DOHH2 (cell line): ENCODE results near the gene PCGF3.

Source experiments
- H3F3A ChIP-seq: fragments of 200-600 bp; sonication (generic), shearing (Covaris generic); 2 replicates; pipeline ENCODE4 v1.6.0; 2016; ENCODE audit warnings: antibody characterized with exemption, mild to moderate bottlenecking; ENCODE audit not compliant: control insufficient read depth, insufficient read depth
- H3K27ac ChIP-seq: fragments of 200-600 bp; sonication (generic); 2 replicates; pipeline ENCODE4 v1.5.1; 2014; ENCODE audit warnings: low read depth, mild to moderate bottlenecking, low read length, moderate library complexity
- H3K27me3 ChIP-seq: fragments of 200-600 bp; sonication (generic); 2 replicates; pipeline ENCODE4 v1.6.1; 2014; ENCODE audit warnings: mild to moderate bottlenecking, low read length, mixed read lengths; ENCODE audit not compliant: control insufficient read depth
- H3K36me3 ChIP-seq: fragments of 200-600 bp; sonication (generic); 2 replicates; pipeline ENCODE4 v1.6.1; 2014; ENCODE audit warnings: mild to moderate bottlenecking, low read length, moderate library complexity, mixed read lengths; ENCODE audit not compliant: control insufficient read depth
- H3K4me1 ChIP-seq: fragments of 200-600 bp; sonication (generic); 2 replicates; pipeline ENCODE4 v1.6.1; 2014; ENCODE audit warnings: mild to moderate bottlenecking, low read length, mixed read lengths; ENCODE audit not compliant: control insufficient read depth
- H3K4me2 ChIP-seq: fragments of 200-600 bp; sonication (generic); 2 replicates; pipeline ENCODE4 v1.6.0; 2014; ENCODE audit warnings: mild to moderate bottlenecking, low read length, moderate library complexity
- H3K4me3 ChIP-seq: fragments of 200-600 bp; sonication (generic); 2 replicates; pipeline ENCODE4 v1.5.1; 2014; ENCODE audit warnings: mild to moderate bottlenecking, low read length, mixed read lengths
- H3K79me2 ChIP-seq: fragments of 200-600 bp; sonication (generic); 2 replicates; pipeline ENCODE4 v1.6.1; 2014; ENCODE audit warnings: mild to moderate bottlenecking, low read length, mixed read lengths; ENCODE audit not compliant: control insufficient read depth
- H3K9me2 ChIP-seq: fragments of 200-600 bp; sonication (generic); replicated peaks from 2 replicates; pipeline ENCODE4 v1.6.1; 2014; ENCODE audit warnings: mild to moderate bottlenecking, low read length, mixed read lengths; ENCODE audit not compliant: control insufficient read depth
- H3K9me3 ChIP-seq: fragments of 200-600 bp; sonication (generic); 2 replicates; pipeline ENCODE4 v1.6.1; 2014; ENCODE audit warnings: antibody characterized with exemption, low read length, mixed read lengths; ENCODE audit not compliant: control insufficient read depth, insufficient read depth
- H4K20me1 ChIP-seq: fragments of 200-600 bp; sonication (generic); 2 replicates; pipeline ENCODE4 v1.6.0; 2014; ENCODE audit warnings: low read depth, mild to moderate bottlenecking, antibody characterized with exemption, low read length, moderate library complexity; ENCODE audit not compliant: control insufficient read depth, insufficient read depth
- EZH2phosphoT487 ChIP-seq: fragments of 200-600 bp; sonication (generic); IDR thresholded peaks from 2 replicates; pipeline ENCODE4 v1.6.1; 2017; ENCODE audit warnings: borderline replicate concordance, mild to moderate bottlenecking, antibody characterized with exemption, low read length, moderate library complexity, mixed read lengths
- TF ChIP-seq, protein P1 (sequence below): fragments of 200-600 bp; sonication (generic); IDR thresholded peaks from one replicate; pipeline ENCODE4 v1.5.1; 2014; ENCODE audit warnings: antibody characterized with exemption, mild to moderate bottlenecking, low read depth, low read length; ENCODE audit not compliant: poor library complexity, severe bottlenecking

Gene PCGF3

DNA sequence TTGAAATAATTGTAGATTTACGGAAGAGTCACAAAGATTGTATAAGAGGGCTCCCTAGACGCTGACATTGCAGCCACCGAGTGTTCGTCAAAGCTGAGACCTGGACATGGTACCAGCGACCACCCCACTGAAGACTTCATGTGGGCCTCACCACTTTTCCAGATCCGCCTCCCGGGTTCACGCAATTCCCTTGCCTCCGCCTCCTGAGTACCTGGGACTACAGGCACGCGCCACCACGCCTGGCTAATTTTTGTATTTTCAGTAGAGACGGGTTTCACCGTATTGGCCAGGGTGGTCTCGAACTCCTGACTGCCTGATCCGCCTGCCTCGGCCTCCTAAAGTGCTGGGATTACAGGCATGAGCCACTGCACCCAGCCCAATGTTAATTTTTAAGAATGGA is 90.6 kb downstream of the PCGF3 start:
- 0 out of 2 replicates have a peak, but pooled peaks cover 2% of the 10 kb centered on the region for H3K79me2 ChIP-seq
- no peaks in the 10 kb centered on the region for H3K9me3 ChIP-seq
- H3K27ac ChIP-seq = peak overlapping the region; percentile 97
- no peaks in the 10 kb centered on the region for H3K9me2 ChIP-seq
- H3F3A ChIP-seq = peaks cover 42% of the 10 kb centered on the region
- peak overlapping the region; percentile 96 for H3K4me2 ChIP-seq
- no peaks in the 10 kb centered on the region for H3K27me3 ChIP-seq
- no peaks in the 10 kb centered on the region for H3K36me3 ChIP-seq
- H4K20me1 ChIP-seq = no peaks in the 10 kb centered on the region
- peak overlapping the region; percentile 76 for H3K4me3 ChIP-seq
- TF ChIP-seq EZH2phosphoT487 = no peak
- TF ChIP-seq, protein P1, sequence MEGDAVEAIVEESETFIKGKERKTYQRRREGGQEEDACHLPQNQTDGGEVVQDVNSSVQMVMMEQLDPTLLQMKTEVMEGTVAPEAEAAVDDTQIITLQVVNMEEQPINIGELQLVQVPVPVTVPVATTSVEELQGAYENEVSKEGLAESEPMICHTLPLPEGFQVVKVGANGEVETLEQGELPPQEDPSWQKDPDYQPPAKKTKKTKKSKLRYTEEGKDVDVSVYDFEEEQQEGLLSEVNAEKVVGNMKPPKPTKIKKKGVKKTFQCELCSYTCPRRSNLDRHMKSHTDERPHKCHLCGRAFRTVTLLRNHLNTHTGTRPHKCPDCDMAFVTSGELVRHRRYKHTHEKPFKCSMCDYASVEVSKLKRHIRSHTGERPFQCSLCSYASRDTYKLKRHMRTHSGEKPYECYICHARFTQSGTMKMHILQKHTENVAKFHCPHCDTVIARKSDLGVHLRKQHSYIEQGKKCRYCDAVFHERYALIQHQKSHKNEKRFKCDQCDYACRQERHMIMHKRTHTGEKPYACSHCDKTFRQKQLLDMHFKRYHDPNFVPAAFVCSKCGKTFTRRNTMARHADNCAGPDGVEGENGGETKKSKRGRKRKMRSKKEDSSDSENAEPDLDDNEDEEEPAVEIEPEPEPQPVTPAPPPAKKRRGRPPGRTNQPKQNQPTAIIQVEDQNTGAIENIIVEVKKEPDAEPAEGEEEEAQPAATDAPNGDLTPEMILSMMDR = no peak
- peaks cover 95% of the 10 kb centered on the region for H3K4me1 ChIP-seq

DNA sequence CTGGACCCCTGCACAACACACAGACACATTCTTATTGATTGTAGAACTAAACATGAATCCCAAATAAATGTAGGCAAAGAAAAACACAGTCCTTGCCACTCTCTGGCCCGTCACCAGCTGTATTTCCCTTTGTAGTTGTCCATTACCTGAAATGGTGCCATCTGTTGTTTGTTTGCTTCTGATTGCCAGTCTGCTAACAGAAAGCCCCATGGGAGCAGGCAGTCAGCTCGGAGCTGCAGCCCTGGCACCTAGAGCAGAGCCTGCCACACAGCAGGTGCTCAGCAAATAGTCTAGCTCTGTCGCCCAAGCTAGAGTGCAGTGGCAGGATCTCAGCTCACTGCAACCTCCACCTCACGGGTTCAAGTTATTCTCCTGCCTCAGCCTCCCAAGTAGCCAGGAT is 91.4 kb downstream of the PCGF3 start:
- Histone ChIP-seq H3K27me3 (no peaks in the 10 kb centered on the region), H3K36me3 (0 out of 2 replicates have a peak, but pooled peaks cover 3% of the 10 kb centered on the region), H4K20me1 (no peaks in the 10 kb centered on the region), H3K27ac (peak overlapping the region; percentile 97), H3K4me1 (peaks cover 96% of the 10 kb centered on the region), H3K9me3 (peaks cover 7% of the 10 kb centered on the region), H3F3A (peaks cover 42% of the 10 kb centered on the region), H3K79me2 (0 out of 2 replicates have a peak, but pooled peaks cover 2% of the 10 kb centered on the region), H3K4me2 (peak overlapping the region; percentile 96), H3K9me2 (no peaks in the 10 kb centered on the region), H3K4me3 (peak overlapping the region; percentile 76)
- TF ChIP-seq, protein P1 = no peak
- no peak for TF ChIP-seq EZH2phosphoT487

DNA sequence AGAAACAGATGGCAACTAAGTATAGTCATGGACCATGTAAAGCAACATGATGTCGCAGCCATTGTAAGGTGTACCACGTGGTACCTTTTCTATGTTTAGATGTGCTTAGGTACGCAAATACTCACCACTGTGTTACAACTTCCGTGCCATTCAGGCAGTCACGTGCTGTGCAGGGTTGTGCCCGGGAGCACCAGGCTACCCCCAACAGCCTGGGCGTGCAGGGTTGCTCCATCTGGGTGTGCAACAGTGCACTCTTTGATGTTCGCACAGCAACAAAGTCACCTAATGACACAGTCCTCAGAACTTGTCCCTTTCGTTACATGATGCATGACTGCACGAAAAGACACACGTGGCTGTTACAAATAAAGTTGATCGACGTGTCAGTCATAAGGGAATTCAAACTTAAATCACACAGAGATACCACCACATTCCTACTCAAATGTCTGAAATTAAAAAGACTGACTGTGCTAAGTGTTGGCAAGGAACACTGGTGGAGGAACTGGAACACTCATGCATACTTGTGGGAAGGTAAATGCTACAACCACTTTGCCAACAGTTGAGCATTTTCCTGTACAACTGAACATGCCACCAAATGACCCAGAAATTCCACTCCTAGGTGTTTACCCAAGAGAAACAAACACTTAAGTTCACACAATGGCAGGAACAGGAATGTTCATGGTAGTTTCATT is 95.9 kb downstream of the PCGF3 start:
- H3K36me3 ChIP-seq = 0 out of 2 replicates have a peak, but pooled peaks cover 3% of the 10 kb centered on the region
- peak overlapping the region; percentile 72 for H3K27ac ChIP-seq
- no peaks in the 10 kb centered on the region for H3K9me2 ChIP-seq

More for the DNA sequence above, 95.9 kb downstream of the PCGF3 start:
- no peaks in the 10 kb centered on the region for H4K20me1 ChIP-seq
- peak overlapping the region; percentile 42 for H3K4me3 ChIP-seq
- no peaks in the 10 kb centered on the region for H3K27me3 ChIP-seq
- peaks cover 16% of the 10 kb centered on the region for H3K9me3 ChIP-seq
- H3K4me2 ChIP-seq = peak overlapping the region; percentile 57
- no peaks in the 10 kb centered on the region for H3K79me2 ChIP-seq
- peaks cover 56% of the 10 kb centered on the region for H3K4me1 ChIP-seq
- H3F3A ChIP-seq = peaks cover 19% of the 10 kb centered on the region
- no peak for TF ChIP-seq EZH2phosphoT487
- TF ChIP-seq, protein P1 = no peak
